Ascending aorta (tissue), 2 donors: ENCODE measurements around the gene IQCH. TPM values are rescaled to one million over a fixed set of nuclear protein-coding genes. Genes with fewer than 3 reads are reported as not detected.

Experiments
- DNase-seq, 2 donors: peaks; one replicate each; pipeline ENCODE4 v3.0.0-alpha.2; 2019; ENCODE audit warnings: low spot score in 2 of 2
- H3K27ac ChIP-seq, 2 donors: fragments of 200-600 bp; sonication (generic); one replicate each; pipeline ENCODE4 v1.5.1; 2016 to 2017; ENCODE audit warnings: mild to moderate bottlenecking in 1 of 2
- H3K27me3 ChIP-seq: fragments of 200-600 bp; sonication (generic); one replicate; pipeline ENCODE4 v1.5.1; 2017
- H3K36me3 ChIP-seq, 2 donors: fragments of 200-600 bp; sonication (generic); one replicate each; pipeline ENCODE4 v1.5.1; 2016
- H3K4me1 ChIP-seq, 2 donors: fragments of 200-600 bp; sonication (generic); one replicate each; pipeline ENCODE4 v1.5.1; 2016 to 2017; ENCODE audit warnings: mild to moderate bottlenecking in 1 of 2
- H3K4me3 ChIP-seq, 2 donors: fragments of 200-600 bp; sonication (generic); one replicate each; pipeline ENCODE4 v1.5.1; 2016 to 2017; ENCODE audit warnings: mild to moderate bottlenecking in 1 of 2
- H3K9me3 ChIP-seq, 2 donors: fragments of 200-600 bp; sonication (generic); one replicate each; pipeline ENCODE4 v1.5.1; 2016
- intact Hi-C: fragments of 100-400 bp; cut with DNase I; formaldehyde crosslinking; loops from one replicate; pipeline ENCODE4 v1.15.1; 2023
- total RNA-seq: library from RNA; depleted of rRNA; stranded (reverse); fragments of >200 nt; gene quantifications from one replicate; pipeline ENCODE4 v1.1.0, GENCODE V29; 2016
- TF ChIP-seq, protein P1 (sequence below), 3 experiments: fragments of 200-600 bp in 2 of 3; fragments of 450-650 bp in 1 of 3; sonication (generic) in 2 of 3; IDR thresholded peaks; one replicate each; pipeline ENCODE4 v1.5.1; 2016 to 2019; ENCODE audit warnings: antibody characterized with exemption in 3 of 3, mild to moderate bottlenecking in 1 of 3, moderate library complexity in 1 of 3

Gene IQCH
- total RNA-seq, 1 donor from 2014 or later, result not detected

DNA sequence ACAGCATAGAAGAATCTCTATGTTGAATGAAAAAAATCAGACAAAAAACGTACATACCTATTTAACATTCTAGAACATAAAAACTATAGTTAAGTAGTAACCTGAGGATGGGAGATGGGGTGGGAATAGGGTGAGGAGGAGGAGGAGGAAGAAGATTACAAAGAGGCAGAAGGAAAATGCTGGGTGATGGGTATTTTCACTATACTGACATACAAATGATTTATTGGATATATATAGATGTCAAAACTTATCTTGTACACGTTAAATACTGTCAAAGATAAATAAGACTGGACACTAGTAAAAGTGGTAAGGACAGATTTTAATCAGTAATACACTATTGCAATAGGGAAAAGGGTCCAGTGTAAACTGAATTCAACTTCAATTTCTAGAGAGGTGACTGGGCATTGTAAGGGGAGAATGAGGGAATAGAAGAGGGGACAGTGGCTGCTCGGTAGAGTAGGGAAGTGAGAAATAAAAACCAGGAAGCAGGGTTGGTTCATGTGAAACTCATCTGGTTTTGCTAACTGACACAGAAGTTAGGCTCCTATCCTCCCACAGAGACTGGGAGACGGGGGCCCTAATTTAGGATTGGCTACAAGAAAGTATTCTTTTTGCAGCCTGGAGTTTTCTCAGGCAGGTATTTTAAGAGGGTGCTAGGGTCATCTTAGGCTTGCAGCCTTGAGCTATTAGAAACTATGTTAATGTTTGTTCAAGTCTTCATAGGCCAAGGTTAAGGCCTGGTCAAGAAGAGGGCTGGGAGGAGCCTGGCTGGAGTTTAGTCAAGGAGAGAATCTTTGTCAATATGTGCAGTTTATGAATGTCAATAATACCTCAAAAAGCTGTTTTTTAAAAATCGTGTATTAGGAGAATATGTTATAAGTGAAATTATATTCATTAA is 251.3 kb downstream of the IQCH start:
- no peaks in the 10 kb centered on the region for H3K9me3 ChIP-seq
- TF ChIP-seq, protein P1, sequence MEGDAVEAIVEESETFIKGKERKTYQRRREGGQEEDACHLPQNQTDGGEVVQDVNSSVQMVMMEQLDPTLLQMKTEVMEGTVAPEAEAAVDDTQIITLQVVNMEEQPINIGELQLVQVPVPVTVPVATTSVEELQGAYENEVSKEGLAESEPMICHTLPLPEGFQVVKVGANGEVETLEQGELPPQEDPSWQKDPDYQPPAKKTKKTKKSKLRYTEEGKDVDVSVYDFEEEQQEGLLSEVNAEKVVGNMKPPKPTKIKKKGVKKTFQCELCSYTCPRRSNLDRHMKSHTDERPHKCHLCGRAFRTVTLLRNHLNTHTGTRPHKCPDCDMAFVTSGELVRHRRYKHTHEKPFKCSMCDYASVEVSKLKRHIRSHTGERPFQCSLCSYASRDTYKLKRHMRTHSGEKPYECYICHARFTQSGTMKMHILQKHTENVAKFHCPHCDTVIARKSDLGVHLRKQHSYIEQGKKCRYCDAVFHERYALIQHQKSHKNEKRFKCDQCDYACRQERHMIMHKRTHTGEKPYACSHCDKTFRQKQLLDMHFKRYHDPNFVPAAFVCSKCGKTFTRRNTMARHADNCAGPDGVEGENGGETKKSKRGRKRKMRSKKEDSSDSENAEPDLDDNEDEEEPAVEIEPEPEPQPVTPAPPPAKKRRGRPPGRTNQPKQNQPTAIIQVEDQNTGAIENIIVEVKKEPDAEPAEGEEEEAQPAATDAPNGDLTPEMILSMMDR (IDR thresholded peaks at IDR 0.05), result no peak
- no peak for DNase-seq
- no peaks in the 10 kb centered on the region for H3K36me3 ChIP-seq
- intact Hi-C loops, result no loop called here
- H3K27me3 ChIP-seq, result no peaks in the 10 kb centered on the region
- no peak overlapping the region for H3K4me3 ChIP-seq
- H3K27ac ChIP-seq, result no peak overlapping the region
- H3K4me1 ChIP-seq, result no peaks in the 10 kb centered on the region

DNA sequence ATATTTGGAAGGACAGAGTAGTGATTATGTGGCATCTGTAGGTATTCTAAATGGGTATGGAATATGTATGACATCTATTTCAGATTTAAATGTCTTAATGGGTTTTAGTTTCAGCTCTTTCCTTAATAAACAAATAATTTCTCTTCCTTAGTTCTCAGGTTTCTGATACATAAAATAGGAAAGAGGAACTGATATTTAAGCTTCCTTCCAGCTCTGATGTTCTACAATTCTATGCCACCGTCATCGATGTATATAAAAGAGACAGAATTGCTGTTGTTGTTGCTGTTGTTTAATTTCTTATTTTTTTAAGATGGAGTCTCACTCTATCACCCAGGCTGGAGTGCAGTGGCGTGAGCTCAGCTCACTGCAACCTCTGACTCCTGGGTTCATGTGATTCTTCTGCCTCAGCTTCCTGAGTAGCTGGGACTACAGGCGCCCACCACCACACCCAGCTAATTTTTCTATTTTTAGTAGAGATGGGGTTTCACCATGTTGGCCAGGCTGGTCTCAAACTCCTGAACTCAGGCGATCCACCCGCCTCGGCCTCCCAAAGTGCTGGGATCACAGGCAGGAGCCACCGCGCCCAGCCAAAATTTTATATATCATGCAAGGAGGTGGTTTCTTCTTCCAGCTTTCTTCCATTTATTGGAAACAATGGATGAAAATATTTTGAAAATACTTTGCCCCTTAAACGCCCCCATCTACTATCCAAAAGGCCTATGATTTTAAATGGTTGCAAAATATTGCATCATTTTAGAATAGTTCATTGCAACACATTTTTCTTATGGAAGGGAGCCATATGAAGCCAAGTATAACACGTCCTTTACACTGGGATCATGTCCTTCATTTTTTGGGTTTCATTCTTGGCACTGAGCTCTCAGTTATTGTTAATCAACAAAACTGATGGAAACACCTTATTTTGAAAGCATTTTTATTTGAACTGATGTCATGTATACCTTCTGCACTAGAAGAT is 252.5 kb downstream of the IQCH start:
- H3K4me1 ChIP-seq, result no peaks in the 10 kb centered on the region
- no peaks in the 10 kb centered on the region for H3K9me3 ChIP-seq
- DNase-seq, result no peak
- TF ChIP-seq, protein P1 (IDR thresholded peaks at IDR 0.05), result no peak
- H3K4me3 ChIP-seq, result no peak overlapping the region
- peaks cover 0 to 3% of the 10 kb centered on the region in 2 donors for H3K36me3 ChIP-seq
- intact Hi-C loops, result no loop called here
- H3K27me3 ChIP-seq, result no peaks in the 10 kb centered on the region
- H3K27ac ChIP-seq, result no peak overlapping the region

DNA sequence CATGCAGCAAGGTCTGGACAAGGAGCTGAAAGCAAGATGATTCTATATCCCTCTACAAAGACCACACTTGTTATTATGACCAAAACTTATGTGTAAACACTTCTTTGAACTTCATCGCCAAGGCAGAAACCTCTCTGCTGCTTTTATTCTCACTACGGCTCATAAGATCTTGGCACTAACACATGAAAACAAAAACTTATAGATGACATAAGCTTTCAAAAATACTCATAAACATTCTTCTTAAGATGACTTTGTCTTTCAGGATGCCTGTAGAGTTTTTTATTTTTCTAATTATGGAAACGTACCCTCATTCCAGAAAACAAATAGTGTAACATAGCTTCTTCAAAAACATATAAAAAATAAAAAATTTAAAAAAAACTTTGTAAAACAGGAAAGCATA is 253.8 kb downstream of the IQCH start:
- DNase-seq, result no peak
- H3K4me1 ChIP-seq, result no peaks in the 10 kb centered on the region
- H3K36me3 ChIP-seq, result peaks cover 0 to 12% of the 10 kb centered on the region in 2 donors
- no peak overlapping the region for H3K27ac ChIP-seq
- no peaks in the 10 kb centered on the region for H3K27me3 ChIP-seq
- intact Hi-C loops, result no loop called here
- TF ChIP-seq, protein P1 (IDR thresholded peaks at IDR 0.05), result no peak
- H3K9me3 ChIP-seq, result no peaks in the 10 kb centered on the region
- no peak overlapping the region for H3K4me3 ChIP-seq

DNA sequence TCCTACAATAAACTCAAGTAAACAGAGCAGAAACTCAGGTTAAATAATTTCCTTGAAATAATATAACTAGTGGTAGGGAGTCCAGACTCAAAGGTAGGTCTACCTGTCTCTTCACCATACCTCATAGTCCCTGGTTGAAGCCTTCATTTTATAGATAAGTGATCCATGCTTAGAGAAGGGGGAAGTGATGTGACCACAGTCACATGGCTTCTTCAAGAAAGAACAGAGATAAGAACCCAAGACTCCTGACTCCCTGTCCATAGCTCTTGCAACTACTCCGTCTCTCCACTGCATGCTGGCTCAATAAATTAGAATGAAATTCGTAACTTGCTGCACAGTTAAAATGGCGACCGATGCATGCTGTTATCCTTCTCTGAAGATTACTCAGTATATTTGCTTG is 255.3 kb downstream of the IQCH start:
- TF ChIP-seq, protein P1 (IDR thresholded peaks at IDR 0.05), result no peak
- H3K9me3 ChIP-seq, result no peaks in the 10 kb centered on the region
- peaks cover 0 to 18% of the 10 kb centered on the region in 2 donors for H3K36me3 ChIP-seq
- no peaks in the 10 kb centered on the region for H3K27me3 ChIP-seq
- H3K4me1 ChIP-seq, result no peaks in the 10 kb centered on the region
- H3K4me3 ChIP-seq, result no peak overlapping the region
- no peak overlapping the region for H3K27ac ChIP-seq
- intact Hi-C loops, result no loop called here
- DNase-seq, result no peak

DNA sequence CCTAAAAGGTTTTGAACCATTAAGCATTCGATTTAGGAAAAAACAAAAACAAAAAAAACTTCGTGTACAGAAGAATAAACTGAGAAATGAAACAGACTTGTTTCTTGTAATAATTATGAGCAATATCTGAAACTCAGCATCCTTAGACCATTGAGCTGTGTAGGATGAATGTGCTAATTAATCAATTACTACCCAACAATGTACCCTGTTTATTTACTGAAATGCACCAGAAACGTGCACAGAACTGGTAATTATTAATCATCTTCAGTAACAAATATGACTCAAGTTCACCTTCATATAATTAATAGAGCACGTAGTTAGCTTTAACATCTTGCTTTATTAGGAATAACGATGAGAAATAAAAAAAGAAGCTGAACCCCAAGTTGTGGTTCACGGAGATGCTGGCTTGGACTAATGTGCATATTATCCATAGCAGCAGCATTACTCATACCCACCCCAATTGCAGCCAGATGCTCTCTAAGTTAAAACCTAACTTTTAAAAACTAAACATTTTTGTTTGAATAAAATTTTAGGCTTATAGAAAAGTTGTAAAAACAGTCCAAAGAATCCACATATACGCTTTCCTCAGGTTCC is 256.1 kb downstream of the IQCH start:
- intact Hi-C loops, result no loop called here
- no peaks in the 10 kb centered on the region for H3K4me1 ChIP-seq
- no peak overlapping the region for H3K27ac ChIP-seq
- H3K4me3 ChIP-seq, result no peak overlapping the region
- H3K27me3 ChIP-seq, result no peaks in the 10 kb centered on the region
- TF ChIP-seq, protein P1 (IDR thresholded peaks at IDR 0.05), result no peak
- no peaks in the 10 kb centered on the region for H3K9me3 ChIP-seq
- H3K36me3 ChIP-seq, result peaks cover 0 to 18% of the 10 kb centered on the region in 2 donors
- no peak for DNase-seq
